SK-N-MC (cell line): ENCODE measurements around the gene ADGRG7.
"Not testable (repeated sequence)": the region's sequence is repeated elsewhere in the genome, so short reads cannot be mapped to it uniquely, and the experiment has no call there.

Experiments used
- EZH2 ChIP-seq: fragments of 200-600 bp; sonication (generic); IDR thresholded peaks from one replicate; pipeline ENCODE4 v1.6.1; 2017; ENCODE audit warnings: antibody characterized with exemption
- POLR2AphosphoS5 ChIP-seq: IDR thresholded peaks from 2 replicates; pipeline ENCODE4 v1.6.1; 2012; ENCODE audit warnings: mild to moderate bottlenecking, low read depth, low read length, borderline replicate concordance

- TF ChIP-seq POLR2AphosphoS5, EZH2: not testable (repeated sequence)
These were observed 51.9 kb downstream of the ADGRG7 start for GRCh38 chr3:100661294-100661693.
